Measurements from ENCODE around the gene PTPRA. TPM values are rescaled to one million over a fixed set of nuclear protein-coding genes. Genes with fewer than 3 reads are reported as not detected.

Gene PTPRA
- total RNA-seq, 1 donor from 2014 or later: 23.5 TPM

- intact Hi-C loops (cut with micrococcal nuclease): no loop called here
- no peak for DNase-seq
- Histone ChIP-seq H3K27ac (replicated peaks) (no peak overlapping the region), H3K4me1 (peaks cover 17% of the 10 kb centered on the region), H3K4me3 (no peak overlapping the region), H3K27me3 (ENCODE audit: low read depth) (no peaks in the 10 kb centered on the region), H3K9me3 (replicated peaks) (peaks cover 11% of the 10 kb centered on the region), H3K36me3 (no peaks in the 10 kb centered on the region)
- no peak for TF ChIP-seq CTCF (IDR thresholded peaks at IDR 0.05; ENCODE audit: borderline replicate concordance)
These were observed 27.7 kb downstream of the PTPRA start for GRCh38 chr20:2900845-2901592.

GRCh38 chr20:2902291-2902690 is 29.0 kb downstream of the PTPRA start:
- intact Hi-C loops (cut with micrococcal nuclease): no loop called here
- no peaks in the 10 kb centered on the region for H3K36me3 ChIP-seq
- H3K9me3 ChIP-seq (replicated peaks): peaks cover 1% of the 10 kb centered on the region
- H3K4me3 ChIP-seq: no peak overlapping the region
- H3K27me3 ChIP-seq (ENCODE audit: low read depth): no peaks in the 10 kb centered on the region
- H3K4me1 ChIP-seq: peaks cover 21% of the 10 kb centered on the region
- no peak for DNase-seq
- TF ChIP-seq CTCF (IDR thresholded peaks at IDR 0.05; ENCODE audit: borderline replicate concordance): no peak
- H3K27ac ChIP-seq (replicated peaks): no peak overlapping the region

- no peaks in the 10 kb centered on the region for H3K9me3 ChIP-seq (replicated peaks)
- TF ChIP-seq CTCF (IDR thresholded peaks at IDR 0.05; ENCODE audit: borderline replicate concordance): no peak
- no peak for DNase-seq
These were observed 29.5 kb downstream of the PTPRA start for GRCh38 chr20:2902818-2903217.

GRCh38 chr20:2903686-2904085 is 30.4 kb downstream of the PTPRA start:
- intact Hi-C loops (cut with micrococcal nuclease): no loop called here
- Histone ChIP-seq H3K27ac (replicated peaks) (no peak overlapping the region), H3K4me1 (peaks cover 26% of the 10 kb centered on the region), H3K9me3 (replicated peaks) (no peaks in the 10 kb centered on the region), H3K36me3 (no peaks in the 10 kb centered on the region), H3K4me3 (no peak overlapping the region), H3K27me3 (ENCODE audit: low read depth) (no peaks in the 10 kb centered on the region)
- no peak for DNase-seq
- no peak for TF ChIP-seq CTCF (IDR thresholded peaks at IDR 0.05; ENCODE audit: borderline replicate concordance)

More at GRCh38 chr20:2902818-2903217, 29.5 kb downstream of the PTPRA start:
- Histone ChIP-seq H3K4me1 (peaks cover 26% of the 10 kb centered on the region), H3K27me3 (ENCODE audit: low read depth) (no peaks in the 10 kb centered on the region), H3K4me3 (no peak overlapping the region), H3K36me3 (no peaks in the 10 kb centered on the region), H3K27ac (replicated peaks) (no peak overlapping the region)
- intact Hi-C loops (cut with micrococcal nuclease): no loop called here

- DNase-seq: no peak
- Histone ChIP-seq H3K9me3 (replicated peaks) (no peaks in the 10 kb centered on the region), H3K27ac (replicated peaks) (no peak overlapping the region), H3K27me3 (ENCODE audit: low read depth) (no peaks in the 10 kb centered on the region), H3K36me3 (no peaks in the 10 kb centered on the region), H3K4me1 (peaks cover 9% of the 10 kb centered on the region), H3K4me3 (no peak overlapping the region)
- intact Hi-C loops (cut with micrococcal nuclease): no loop called here
- TF ChIP-seq CTCF (IDR thresholded peaks at IDR 0.05; ENCODE audit: borderline replicate concordance): no peak
These were observed 34.2 kb downstream of the PTPRA start for GRCh38 chr20:2907519-2907918.
